IMR-90 (cell line): ENCODE results near the gene CPSF2.

ENCODE experiments used
- CHD1 ChIP-seq: IDR thresholded peaks from 2 replicates; pipeline ENCODE4 v1.6.1; 2012; ENCODE audit warnings: low read depth, low read length, improper control_type of control experiment
- CTCF ChIP-seq: conservative IDR thresholded peaks from 2 replicates; pipeline ENCODE4 v1.5.1; 2012; ENCODE audit warnings: mild to moderate bottlenecking, low read depth, low read length, improper control_type of control experiment
- RAD21 ChIP-seq: IDR thresholded peaks from 2 replicates; pipeline ENCODE4 v1.6.1; 2012; ENCODE audit warnings: low read length, improper control_type of control experiment
- RFX5 ChIP-seq: IDR thresholded peaks from 2 replicates; pipeline ENCODE4 v1.8.0; 2012; ENCODE audit warnings: low read depth, mild to moderate bottlenecking, low read length, moderate library complexity
- SMC3 ChIP-seq: fragments of 150-350 bp; IDR thresholded peaks from 2 replicates; pipeline ENCODE4 v1.6.1; 2016; ENCODE audit warnings: low read depth, mild to moderate bottlenecking, antibody characterized with exemption, low read length, moderate library complexity

- TF ChIP-seq RAD21: no peak
- no peak for TF ChIP-seq RFX5
- no peak for TF ChIP-seq CHD1
- TF ChIP-seq CTCF: no peak
- no peak for TF ChIP-seq SMC3
These were observed 22.0 kb upstream of the CPSF2 start for GRCh38 chr14:92099802-92100201.
